ENCODE data around the gene WEE1. TPM values are rescaled to one million over a fixed set of nuclear protein-coding genes. Genes with fewer than 3 reads are reported as not detected.
A peak's percentile ranks its signal among the peaks of the same experiment; 100 is the strongest.

The WEE1 gene
- total and polyA plus RNA-seq, 2 experiments from 2014 or later = 50.7 to 149 TPM

- no peaks in the 10 kb centered on the region for H3K27me3 ChIP-seq (ENCODE audit: insufficient read depth)
- peak; percentile 84 for DNase-seq (ENCODE audit: low spot score)
- no peaks in the 10 kb centered on the region; the same call in 2 of the 3 replicates for H3K36me3 Mint-ChIP-seq (ENCODE audit: low read depth)
- H3K9me2 ChIP-seq (ENCODE audit: insufficient read depth) = no peaks in the 10 kb centered on the region
- no peak overlapping the region for H3K4me3 ChIP-seq
- H3K79me2 ChIP-seq (replicated peaks; ENCODE audit: insufficient read depth) = no peaks in the 10 kb centered on the region
- no peaks in the 10 kb centered on the region for H4K20me1 ChIP-seq (replicated peaks; ENCODE audit: insufficient read depth)
- H3F3A ChIP-seq (replicated peaks; ENCODE audit: low read depth) = peaks cover 9% of the 10 kb centered on the region; the same call in 1 of the 2 replicates
- H2AFZ ChIP-seq = 0 out of 2 replicates have a peak overlapping the region, but pooled peaks have one; percentile 30
- H3K4me1 Mint-ChIP-seq = peaks cover 24% of the 10 kb centered on the region
- peak overlapping the region; percentile 43 for H3K27ac Mint-ChIP-seq
- peak; percentile 78 for ATAC-seq
- H3K4me1 ChIP-seq (ENCODE audit: insufficient read depth) = peaks cover 13% of the 10 kb centered on the region
- H3K9me3 Mint-ChIP-seq = no peaks in the 10 kb centered on the region; the same call in 2 of the 3 replicates
- H3K4me2 ChIP-seq = peak overlapping the region; percentile 33; the same call in 1 of the 2 replicates
- no peaks in the 10 kb centered on the region for H3K36me3 ChIP-seq (ENCODE audit: insufficient read depth)
- H3K27ac ChIP-seq (ENCODE audit: low read depth) = peak overlapping the region; percentile 69; the same call in 1 of the 2 replicates
- H3K4me3 Mint-ChIP-seq = peak overlapping the region; percentile 20; the same call in 2 of the 3 replicates
- peaks cover 12% of the 10 kb centered on the region for H3K27me3 Mint-ChIP-seq (ENCODE audit: insufficient read depth, low read depth, poor library complexity)
- TF ChIP-seq ETS1 (IDR thresholded peaks at IDR 0.05) (peak; percentile 76), ZNF462 (CRISPR knock-in tag; IDR thresholded peaks at IDR 0.05) (no peak; the same call in 1 of the 2 replicates)
Observed at GRCh38 chr11:9601037-9601875, 27.8 kb downstream of the WEE1 start.
